H9 (cell line): ENCODE measurements around the gene RAB22A. TPM values are rescaled to one million over a fixed set of nuclear protein-coding genes. Genes with fewer than 3 reads are reported as not detected.

Experiments
- DNase-seq: peaks from one replicate; pipeline ENCODE4 v3.0.0-alpha.2; 2017
- H2AFZ ChIP-seq: one replicate; pipeline ENCODE4 v1.6.1; 2013; ENCODE audit warnings: mild to moderate bottlenecking, low read length, control low read depth, moderate library complexity
- H2AK5ac ChIP-seq: 2 replicates; pipeline ENCODE4 v1.6.1; 2013; ENCODE audit warnings: low read length, control low read depth, mixed read lengths; ENCODE audit not compliant: insufficient read length
- H2BK120ac ChIP-seq: one replicate; pipeline ENCODE4 v1.6.1; 2013; ENCODE audit warnings: low read depth, mild to moderate bottlenecking, low read length, control low read depth, inconsistent platforms; ENCODE audit not compliant: poor library complexity, severe bottlenecking
- H2BK12ac ChIP-seq: 2 replicates; pipeline ENCODE4 v1.6.1; 2013; ENCODE audit warnings: low read length, control low read depth, mixed read lengths, low read depth; ENCODE audit not compliant: insufficient read length
- H2BK15ac ChIP-seq: 2 replicates; pipeline ENCODE4 v1.6.1; 2013; ENCODE audit warnings: low read depth, low read length, control low read depth
- H2BK20ac ChIP-seq: one replicate; pipeline ENCODE4 v1.6.1; 2013; ENCODE audit warnings: low read depth, mild to moderate bottlenecking, low read length, control low read depth, inconsistent platforms; ENCODE audit not compliant: poor library complexity, severe bottlenecking
- H2BK5ac ChIP-seq: 2 replicates; pipeline ENCODE4 v1.6.1; 2013; ENCODE audit warnings: low read length, control low read depth, mixed read lengths; ENCODE audit not compliant: insufficient read length
- H3K14ac ChIP-seq: 2 replicates; pipeline ENCODE4 v1.6.1; 2013; ENCODE audit warnings: low read length, control low read depth; ENCODE audit not compliant: insufficient read depth
- H3K18ac ChIP-seq: 2 replicates; pipeline ENCODE4 v1.6.1; 2013; ENCODE audit warnings: low read depth, mild to moderate bottlenecking, mixed read lengths, low read length, control low read depth; ENCODE audit not compliant: insufficient read length
- H3K23ac ChIP-seq: 2 replicates; pipeline ENCODE4 v1.6.1; 2013; ENCODE audit warnings: low read length, control low read depth, mixed read lengths, low read depth; ENCODE audit not compliant: insufficient read length
- H3K23me2 ChIP-seq: 2 replicates; pipeline ENCODE4 v1.6.1; 2013; ENCODE audit warnings: low read depth, mild to moderate bottlenecking, mixed read lengths, low read length, control low read depth; ENCODE audit not compliant: insufficient read length, poor library complexity, severe bottlenecking
- H3K27ac ChIP-seq: 2 replicates; pipeline ENCODE4 v1.5.1; 2013; ENCODE audit warnings: low read length, control low read depth, mixed read lengths, low read depth; ENCODE audit not compliant: insufficient read length
- H3K27me3 ChIP-seq: 2 replicates; pipeline ENCODE4 v1.6.1; 2013; ENCODE audit warnings: low read length, control low read depth, inconsistent platforms; ENCODE audit not compliant: insufficient read depth
- H3K4ac ChIP-seq: 2 replicates; pipeline ENCODE4 v1.6.1; 2013; ENCODE audit warnings: low read depth, mild to moderate bottlenecking, control low read depth, inconsistent platforms, low read length, moderate library complexity
- H3K4me1 ChIP-seq: 2 replicates; pipeline ENCODE4 v1.6.1; 2013; ENCODE audit warnings: low read length, control low read depth, inconsistent platforms; ENCODE audit not compliant: insufficient read depth
- H3K4me2 ChIP-seq: 2 replicates; pipeline ENCODE4 v1.6.1; 2013; ENCODE audit warnings: low read length, control low read depth, mixed read lengths; ENCODE audit not compliant: insufficient read length, insufficient read depth
- H3K56ac ChIP-seq: 2 replicates; pipeline ENCODE4 v1.6.1; 2013; ENCODE audit warnings: low read depth, mild to moderate bottlenecking, mixed read lengths, low read length, control low read depth; ENCODE audit not compliant: insufficient read length
- H3K79me1 ChIP-seq: 2 replicates; pipeline ENCODE4 v1.6.1; 2013; ENCODE audit warnings: low read depth, mild to moderate bottlenecking, moderate library complexity, low read length, control low read depth, inconsistent platforms; ENCODE audit not compliant: insufficient read depth, poor library complexity, severe bottlenecking
- H3K79me2 ChIP-seq: 2 replicates; pipeline ENCODE4 v1.6.1; 2013; ENCODE audit warnings: low read length, control low read depth, inconsistent platforms; ENCODE audit not compliant: insufficient read depth
- H3K9ac ChIP-seq: 2 replicates; pipeline ENCODE4 v1.6.1; 2013; ENCODE audit warnings: low read length, control low read depth, mixed read lengths; ENCODE audit not compliant: insufficient read length; ENCODE audit errors: extremely low read depth
- H3K9me3 ChIP-seq: one replicate; pipeline ENCODE4 v1.6.1; 2013; ENCODE audit warnings: low read depth, low read length, inconsistent platforms; ENCODE audit not compliant: control insufficient read depth
- H3T11ph ChIP-seq: one replicate; pipeline ENCODE4 v1.6.1; 2013; ENCODE audit warnings: mild to moderate bottlenecking, low read length, control low read depth, inconsistent platforms
- H4K20me1 ChIP-seq: one replicate; pipeline ENCODE4 v1.6.1; 2013; ENCODE audit not compliant: control insufficient read depth, insufficient read length, insufficient read depth
- H4K5ac ChIP-seq: 2 replicates; pipeline ENCODE4 v1.6.1; 2013; ENCODE audit warnings: low read depth, mild to moderate bottlenecking, mixed read lengths, low read length, control low read depth; ENCODE audit not compliant: insufficient read length
- H4K8ac ChIP-seq: replicated peaks from 2 replicates; pipeline ENCODE4 v1.6.1; 2013; ENCODE audit warnings: low read length, control low read depth, mixed read lengths, low read depth; ENCODE audit not compliant: insufficient read length
- H4K91ac ChIP-seq: 2 replicates; pipeline ENCODE4 v1.6.1; 2013; ENCODE audit warnings: low read depth, mild to moderate bottlenecking, moderate library complexity, mixed read lengths, low read length, control low read depth; ENCODE audit not compliant: insufficient read length
- H3K27ac Mint-ChIP-seq, 3 experiments: 2 replicates in 2 of 3; 3 replicates in 1 of 3; pipeline ENCODE4 v1.8.0; 2020 to 2021; ENCODE audit warnings: mixed read lengths in 3 of 3, mild to moderate bottlenecking in 1 of 3, moderate library complexity in 1 of 3
- H3K27me3 Mint-ChIP-seq: 2 replicates; pipeline ENCODE4 v1.8.0; 2021; ENCODE audit warnings: low read depth, mild to moderate bottlenecking, moderate library complexity, mixed read lengths
- H3K36me3 Mint-ChIP-seq, 3 experiments: 2 replicates in 2 of 3; 3 replicates in 1 of 3; pipeline ENCODE4 v1.8.0; 2020 to 2021; ENCODE audit warnings: low read depth in 3 of 3, mixed read lengths in 3 of 3; ENCODE audit not compliant: insufficient read depth in 1 of 3
- H3K4me1 Mint-ChIP-seq, 2 experiments: 2 replicates each; pipeline ENCODE4 v1.8.0; 2020; ENCODE audit warnings: mixed read lengths in 2 of 2
- H3K4me3 Mint-ChIP-seq, 2 experiments: 2 replicates in 1 of 2; 3 replicates in 1 of 2; pipeline ENCODE4 v1.8.0; 2020 to 2021; ENCODE audit warnings: mild to moderate bottlenecking in 2 of 2, mixed read lengths in 2 of 2, moderate library complexity in 1 of 2
- H3K9me3 Mint-ChIP-seq, 2 experiments: 2 replicates in 1 of 2; 3 replicates in 1 of 2; pipeline ENCODE4 v1.8.0; 2020; ENCODE audit warnings: mild to moderate bottlenecking in 2 of 2, mixed read lengths in 2 of 2, moderate library complexity in 1 of 2
- CTCF ChIP-seq: fragments of 200-600 bp; sonication (generic); conservative IDR thresholded peaks from 3 replicates; pipeline ENCODE4 v1.8.0; 2021; ENCODE audit warnings: antibody characterized with exemption, mild to moderate bottlenecking
- WGBS: extraction: QIAGEN DNeasy Blood & Tissue Kit; methylation state at CpG from one replicate; pipeline ENCODE4 v1.1.7; 2013; ENCODE audit warnings: missing lambda C conversion rate, low lambda C conversion rate, mixed read lengths; ENCODE audit not compliant: insufficient read length; ENCODE audit errors: extremely low coverage; 5-methylcytosine and 5-hydroxymethylcytosine counted together
- total RNA-seq: library from RNA; stranded (reverse); gene quantifications from 2 replicates; pipeline ENCODE4 v1.2.1, GENCODE V29; 2021

Gene RAB22A
- total RNA-seq, 1 experiment from 2014 or later = 6.3 TPM

DNA sequence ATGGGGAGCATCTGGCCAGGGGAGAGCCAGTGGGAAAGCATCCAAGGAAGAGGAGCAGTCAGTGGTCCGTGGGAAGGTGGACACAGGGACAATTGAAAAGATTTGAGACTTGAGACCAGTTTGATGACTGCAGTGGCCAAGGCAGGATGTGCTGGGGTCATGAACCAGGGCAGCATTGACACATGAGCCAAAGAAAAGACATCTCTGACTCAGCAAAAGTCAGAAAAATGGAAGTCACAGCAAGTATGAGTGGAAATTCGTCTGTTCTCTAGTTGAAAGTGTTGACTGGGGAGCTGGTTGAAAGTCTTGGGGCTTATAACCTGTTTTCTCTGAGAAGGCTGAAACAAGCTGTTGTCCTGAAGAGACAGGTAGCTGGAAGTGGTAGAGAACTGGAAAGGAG, 31.3 kb downstream of the RAB22A start:
- H2BK15ac ChIP-seq = no peak overlapping the region
- no peak for TF ChIP-seq CTCF
- no peaks in the 10 kb centered on the region for H3K23me2 ChIP-seq
- H3K14ac ChIP-seq = no peak overlapping the region
- H2BK12ac ChIP-seq = no peak overlapping the region
- WGBS = no CpG with 5 or more reads among the region's 2 CpGs
- no peak overlapping the region for H2AK5ac ChIP-seq
- no peak overlapping the region for H2AFZ ChIP-seq
- H3K27me3 ChIP-seq = no peaks in the 10 kb centered on the region
- H3K27me3 Mint-ChIP-seq = no peaks in the 10 kb centered on the region
- no peak overlapping the region for H3K18ac ChIP-seq
- H3K4me1 ChIP-seq = peaks cover 6% of the 10 kb centered on the region; the same call in 1 of the 2 replicates
- H3K9me3 Mint-ChIP-seq = no peaks in the 10 kb centered on the region
- H4K20me1 ChIP-seq = no peaks in the 10 kb centered on the region
- no peak overlapping the region for H3K27ac ChIP-seq
- no peak for DNase-seq
- no peaks in the 10 kb centered on the region for H3K79me1 ChIP-seq
- H3K4ac ChIP-seq = no peak overlapping the region
- no peak overlapping the region for H3K9ac ChIP-seq
- no peak overlapping the region for H3T11ph ChIP-seq
- no peak overlapping the region for H2BK20ac ChIP-seq
- no peak overlapping the region for H4K91ac ChIP-seq
- no peak overlapping the region for H4K8ac ChIP-seq
- H3K36me3 Mint-ChIP-seq = peaks cover 13 to 17% (median 14%) of the 10 kb centered on the region in 3 experiments
- no peak overlapping the region for H3K4me3 Mint-ChIP-seq
- H3K4me2 ChIP-seq = no peak overlapping the region
- no peaks in the 10 kb centered on the region for H3K9me3 ChIP-seq
- no peak overlapping the region for H3K23ac ChIP-seq
- H2BK5ac ChIP-seq = no peak overlapping the region
- peaks cover 16 to 17% of the 10 kb centered on the region in 2 experiments for H3K4me1 Mint-ChIP-seq
- no peaks in the 10 kb centered on the region for H3K79me2 ChIP-seq
- no peak overlapping the region for H4K5ac ChIP-seq
- H3K27ac Mint-ChIP-seq = no peak overlapping the region; a peak in 1 of 7 replicates
- no peak overlapping the region for H2BK120ac ChIP-seq
- H3K56ac ChIP-seq = no peak overlapping the region
